IPS-NIHi7 (cell line): ENCODE results near the gene ARRB1.
"Not testable (repeated sequence)": the region's sequence is repeated elsewhere in the genome, so short reads cannot be mapped to it uniquely, and the experiment has no call there.

Experiments
- DNase-seq: peaks from one replicate; pipeline ENCODE4 v3.0.0; 2012; ENCODE audit warnings: mixed read lengths; ENCODE audit errors: extremely low spot score

ARRB1 gene

DNA sequence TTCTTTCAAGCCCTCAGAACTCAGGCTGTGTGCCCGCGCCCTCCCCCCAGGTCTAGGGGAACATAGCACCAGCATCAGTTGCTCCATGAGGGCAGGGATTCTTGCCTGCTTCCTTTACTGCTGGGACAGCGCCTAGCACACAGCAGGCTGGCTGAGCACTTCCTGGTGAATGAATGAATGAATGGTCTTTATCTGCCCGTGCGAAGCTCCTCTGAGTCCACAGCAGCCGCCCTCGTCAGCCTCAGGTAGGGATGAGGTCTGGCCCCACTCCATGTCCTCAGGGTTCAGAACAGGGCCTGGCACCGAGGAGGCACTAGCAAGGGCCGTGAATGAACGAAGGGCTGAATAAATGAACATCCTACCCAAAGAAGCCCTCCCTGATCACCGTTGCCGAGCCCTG is 27.3 kb downstream of the ARRB1 start:
- DNase-seq: no peak

GRCh38 chr11:75323609-75324008 is 27.9 kb downstream of the ARRB1 start:
- DNase-seq: no peak

DNA sequence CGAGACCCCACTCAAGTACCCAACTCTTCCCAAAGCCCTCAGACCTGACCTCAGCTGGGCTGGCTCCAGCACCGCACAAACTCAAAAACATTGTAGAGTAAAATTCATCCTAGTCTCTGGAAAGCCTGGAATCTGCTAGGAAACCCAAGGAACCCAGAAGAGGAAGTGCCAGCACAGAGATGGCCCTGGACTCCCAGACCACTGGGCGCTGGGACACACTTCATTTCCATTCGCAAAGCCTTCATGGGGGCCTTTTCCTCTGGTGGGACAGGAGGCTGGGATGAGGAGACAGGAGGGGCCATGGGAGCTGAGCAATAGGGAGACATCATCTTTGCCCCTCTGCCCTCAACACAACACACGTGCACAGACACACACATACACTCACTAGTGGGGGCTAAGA is 30.8 kb downstream of the ARRB1 start:
- no peak for DNase-seq

DNA sequence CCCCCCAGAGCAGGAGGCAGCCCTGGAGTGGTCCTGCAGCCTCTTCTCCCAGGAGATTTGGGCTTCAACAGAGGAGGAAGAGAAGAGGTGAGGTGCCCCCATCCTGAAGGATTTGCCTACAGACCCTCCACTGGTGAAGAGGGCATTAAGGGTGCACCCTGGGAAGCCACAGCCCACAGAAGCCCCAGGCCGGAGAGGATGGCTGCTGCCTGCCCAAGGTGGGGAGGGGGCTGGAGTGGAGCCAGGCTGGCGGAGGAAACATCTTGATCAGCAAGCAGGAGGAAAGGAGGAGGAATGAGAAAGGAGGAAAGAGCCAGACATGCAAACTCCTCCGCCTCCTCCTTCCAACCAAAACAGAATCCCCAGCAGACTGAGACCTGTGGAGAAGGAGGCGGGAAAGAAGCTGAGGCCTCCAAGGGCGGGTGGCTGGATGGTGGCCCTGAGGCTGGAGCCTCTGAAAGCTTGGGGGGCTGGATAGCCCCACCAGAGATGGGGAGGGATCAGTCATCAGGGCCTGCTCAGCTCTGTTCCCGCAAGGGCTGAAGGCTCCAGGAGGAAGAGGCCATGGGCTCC is 31.3 kb downstream of the ARRB1 start:
- no peak for DNase-seq

DNA sequence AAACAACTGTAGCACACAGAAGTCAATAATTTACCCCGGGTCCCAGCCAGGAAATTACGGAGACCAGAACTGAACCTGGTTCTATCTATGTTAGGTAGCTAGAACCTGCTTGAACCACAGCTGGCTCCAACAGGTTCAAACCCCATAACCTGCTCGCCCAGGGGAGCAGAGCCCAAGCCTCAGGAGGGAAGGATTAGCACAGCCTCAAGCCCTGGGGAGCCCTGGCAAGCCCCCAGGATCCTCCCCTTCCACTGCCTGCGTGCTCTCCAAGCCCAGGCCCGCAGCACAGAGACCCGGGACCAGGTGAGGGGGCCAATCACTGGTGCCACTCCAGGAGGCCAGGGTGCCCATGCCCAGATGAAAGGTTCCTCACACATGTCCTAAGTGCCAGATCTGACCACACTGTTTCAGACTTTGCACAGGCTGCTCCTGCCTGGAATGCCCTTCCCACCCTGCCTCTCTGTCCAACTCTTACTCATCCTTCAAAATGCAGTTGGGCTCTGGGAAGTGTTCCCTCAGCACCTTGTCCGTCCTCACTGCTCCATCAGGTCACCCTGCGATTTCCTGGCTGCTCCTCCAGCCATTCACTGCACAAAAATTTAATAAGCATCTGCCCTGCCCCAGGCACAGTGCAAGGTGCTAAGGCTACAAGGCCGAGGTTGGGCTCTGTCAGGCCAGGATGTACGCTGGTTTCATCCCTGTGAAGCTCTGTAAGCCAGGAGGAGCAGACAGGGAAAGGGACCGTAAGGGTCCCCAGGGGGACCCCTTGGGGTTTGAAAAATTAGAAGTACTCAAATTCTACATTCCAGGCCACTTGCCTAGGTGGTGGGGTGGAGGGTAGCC is 32.2 kb downstream of the ARRB1 start:
- no peak for DNase-seq

DNA sequence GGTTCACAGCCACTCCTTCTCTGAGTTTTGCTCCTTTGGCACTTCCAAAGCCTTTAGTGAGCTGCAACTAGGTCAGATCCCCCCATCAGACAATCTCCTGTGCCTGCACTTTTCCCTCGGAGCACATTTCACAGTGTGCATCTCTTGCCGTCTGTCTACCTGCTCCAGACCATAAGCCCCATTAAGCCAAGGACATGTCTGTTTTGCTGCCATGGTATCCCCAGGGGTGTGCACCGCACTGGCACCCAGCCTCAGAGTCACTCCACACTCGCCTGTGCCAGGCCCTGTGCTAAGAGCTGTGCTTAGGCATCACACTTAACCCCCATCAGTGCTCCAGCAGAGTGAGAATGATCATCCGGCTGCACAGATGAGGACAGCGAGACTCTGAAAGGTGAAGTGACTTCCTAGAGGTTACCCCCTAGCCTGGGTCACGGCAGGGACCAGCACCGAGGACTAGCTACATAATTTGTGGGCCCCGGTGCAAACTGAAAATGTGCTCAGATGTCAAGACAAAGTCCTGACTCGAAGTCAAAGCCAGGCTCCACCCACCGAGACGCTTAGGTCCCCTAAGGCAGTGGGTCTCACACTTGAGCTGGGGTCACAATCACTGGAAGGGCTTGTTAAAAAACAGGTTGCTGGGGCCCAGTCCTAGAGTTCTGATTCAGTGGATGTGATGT is 33.9 kb downstream of the ARRB1 start:
- DNase-seq: no peak

DNA sequence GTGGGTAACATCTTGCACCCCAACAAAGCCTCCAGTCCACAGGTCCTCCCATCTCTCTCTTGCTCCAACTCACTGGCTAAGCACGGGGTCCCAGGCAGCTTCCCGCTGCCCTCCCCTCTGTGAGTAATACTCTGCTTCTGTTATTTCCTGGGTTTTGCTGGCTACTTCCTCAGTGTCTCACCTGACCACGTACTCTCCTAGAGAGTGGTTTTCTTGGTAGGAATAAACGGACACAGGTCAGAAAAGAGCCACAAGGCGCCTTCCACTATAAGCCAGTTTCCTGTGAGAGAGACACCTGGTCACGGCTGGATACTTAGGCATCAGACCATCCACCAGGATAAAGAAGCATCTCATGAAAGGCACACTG is 36.0 kb downstream of the ARRB1 start:
- no peak for DNase-seq

GRCh38 chr11:75314771-75315438 is 36.6 kb downstream of the ARRB1 start:
- DNase-seq: no peak

- no peak for DNase-seq
Measured at GRCh38 chr11:75313513-75314272, 37.8 kb downstream of the ARRB1 start.

DNA sequence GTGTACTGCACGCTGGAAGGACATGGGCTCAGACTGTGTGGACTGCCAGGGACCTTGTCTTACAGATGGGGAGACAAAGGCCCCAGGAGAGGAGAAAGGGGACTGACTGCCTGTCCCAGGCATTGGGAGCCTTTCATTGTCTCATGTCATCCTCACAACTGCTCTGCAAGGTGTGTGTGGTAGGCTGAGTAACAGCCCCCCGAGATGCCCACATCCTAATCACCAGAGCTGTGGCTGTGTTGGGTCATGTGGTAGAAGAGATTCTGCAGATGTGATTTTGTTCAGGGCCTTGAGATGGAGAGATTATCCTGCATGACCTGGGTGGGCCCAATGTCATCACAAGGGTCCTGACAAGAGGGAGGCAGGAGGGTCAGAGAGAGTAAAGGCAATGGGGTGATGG is 39.1 kb downstream of the ARRB1 start:
- no peak for DNase-seq

DNA sequence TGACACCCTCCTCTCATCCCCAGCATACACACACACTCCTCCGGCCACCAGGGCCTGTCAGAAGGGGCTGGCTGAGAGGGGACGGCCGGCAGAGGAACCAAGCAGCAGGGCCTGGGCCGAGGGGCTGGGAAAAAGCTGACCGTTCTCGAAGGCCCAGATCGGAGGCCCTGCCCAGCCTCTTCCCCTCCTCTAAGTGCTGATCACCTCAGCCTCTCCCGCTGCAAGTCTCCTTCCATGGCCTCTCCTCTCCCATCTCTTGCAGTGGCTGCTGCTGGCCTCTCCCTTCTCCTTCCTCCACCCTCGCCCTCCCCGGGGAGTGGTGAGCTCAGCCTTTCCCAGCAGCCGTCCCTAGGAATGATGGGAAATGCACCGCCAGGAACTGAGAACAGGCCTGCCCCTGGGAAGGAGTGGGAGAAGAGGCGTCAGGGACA is 39.6 kb downstream of the ARRB1 start:
- DNase-seq: no peak

- DNase-seq: no peak
Measured at GRCh38 chr11:75308986-75309385, 42.5 kb downstream of the ARRB1 start.

GRCh38 chr11:75308116-75308515 is 43.3 kb downstream of the ARRB1 start:
- no peak for DNase-seq

DNA sequence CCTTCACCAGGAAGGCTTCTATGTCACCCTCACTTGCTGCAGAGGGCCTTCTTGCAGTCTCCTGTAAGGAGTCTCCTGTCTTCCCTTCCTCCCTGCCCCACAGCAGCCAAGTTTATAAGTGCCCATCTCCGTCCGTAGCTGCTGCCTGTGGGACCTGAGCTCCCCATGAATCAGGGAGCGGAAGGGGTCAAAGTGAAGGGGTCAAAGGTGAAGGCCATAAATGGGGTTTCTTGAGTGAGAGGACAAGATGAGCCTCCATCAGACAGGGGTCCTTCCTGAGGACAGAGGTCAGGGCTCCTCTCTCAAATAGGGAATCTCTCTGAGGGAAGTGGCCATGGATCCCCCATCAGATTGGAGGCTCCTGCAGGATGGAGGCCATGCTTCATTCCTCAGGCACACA is 44.4 kb downstream of the ARRB1 start:
- DNase-seq: no peak

- no peak for DNase-seq
Measured at GRCh38 chr11:75306529-75306928, 44.9 kb downstream of the ARRB1 start.

GRCh38 chr11:75305993-75306392 is 45.5 kb downstream of the ARRB1 start:
- no peak for DNase-seq

GRCh38 chr11:75305452-75305851 is 46.0 kb downstream of the ARRB1 start:
- DNase-seq: no peak

DNA sequence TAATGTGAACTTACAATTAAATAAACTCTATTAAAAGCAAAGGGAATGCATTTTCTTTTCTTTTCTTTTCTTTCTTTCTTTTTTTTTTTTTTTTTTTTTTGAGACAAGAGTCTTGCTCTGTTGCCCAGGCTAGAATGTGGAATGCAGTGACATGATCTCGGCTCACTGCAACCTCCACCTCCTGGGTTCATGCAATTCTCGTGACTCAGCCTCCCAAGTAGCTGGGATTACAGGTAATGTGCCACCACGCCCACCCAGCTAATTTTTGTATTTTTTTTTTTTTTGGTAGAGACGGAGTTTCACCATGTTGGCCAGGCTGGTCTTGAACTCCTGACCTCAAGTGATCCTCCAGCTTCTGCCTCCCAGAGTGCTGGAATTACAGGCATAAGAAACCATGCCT is 46.5 kb downstream of the ARRB1 start:
- DNase-seq: not testable (repeated sequence)

DNA sequence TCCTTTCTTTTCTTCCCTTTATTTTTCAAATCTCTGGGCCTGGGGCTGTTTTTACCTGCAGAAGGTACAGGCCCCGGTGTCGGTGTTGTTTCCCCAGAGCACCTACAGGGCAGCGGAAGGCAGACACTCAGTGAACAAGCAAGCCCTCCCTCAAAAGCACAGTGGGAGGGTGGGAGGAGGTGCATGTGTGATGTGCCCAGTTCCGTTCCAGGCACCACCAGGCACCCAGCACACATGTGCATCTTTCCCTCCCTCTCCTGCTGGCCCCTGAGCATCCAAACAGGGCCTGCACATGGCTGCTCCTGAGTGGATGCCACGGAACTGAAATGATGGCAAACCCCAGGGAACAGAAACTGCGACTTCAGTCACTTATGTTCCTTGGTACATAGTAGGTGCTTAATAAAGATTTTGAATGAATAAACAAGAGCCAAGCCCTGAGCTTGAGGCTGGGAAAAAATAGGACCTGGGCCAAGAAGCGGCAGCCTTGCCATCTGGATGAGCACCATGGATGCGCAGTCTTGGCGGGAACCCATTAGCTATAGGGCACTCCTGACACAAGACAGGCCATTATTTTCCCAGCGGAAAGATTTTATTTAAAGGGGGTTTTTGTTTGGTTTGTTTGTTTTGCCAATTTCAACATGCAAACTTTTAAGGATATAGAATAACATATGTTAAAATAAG is 47.8 kb downstream of the ARRB1 start:
- no peak for DNase-seq

GRCh38 chr11:75302371-75302770 is 49.1 kb downstream of the ARRB1 start:
- DNase-seq: no peak
